HEK293 (cell line): Measurements from ENCODE around the gene TPCN2.

Experiments
- YY2 ChIP-seq: fragments of 450-650 bp; formaldehyde crosslinking; IDR thresholded peaks from 2 replicates; pipeline ENCODE4 v1.5.1; 2016; ENCODE audit warnings: missing biosample characterization, missing genetic modification characterization
- ZNF274 ChIP-seq, 2 experiments: fragments of 200-500 bp in 1 of 2; fragments of 450-650 bp in 1 of 2; sonication (Bioruptor generic) in 1 of 2; formaldehyde crosslinking in 1 of 2; IDR thresholded peaks; 2 replicates each; pipeline versions ENCODE4 v1.5.1 to v1.6.1; 2014 to 2016; ENCODE audit warnings: borderline replicate concordance in 1 of 2, inconsistent platforms in 1 of 2, low read length in 1 of 2, missing biosample characterization in 1 of 2, missing genetic modification characterization in 1 of 2
- TF ChIP-seq, protein P1 (sequence below): fragments of 450-650 bp; formaldehyde crosslinking; IDR thresholded peaks from 2 replicates; pipeline ENCODE4 v1.5.1; 2016; ENCODE audit warnings: missing biosample characterization, missing genetic modification characterization
- TF ChIP-seq, protein P2 (sequence below): fragments of 450-650 bp; formaldehyde crosslinking; IDR thresholded peaks from 2 replicates; pipeline ENCODE4 v1.5.1; 2016; ENCODE audit warnings: missing biosample characterization, missing genetic modification characterization

DNA sequence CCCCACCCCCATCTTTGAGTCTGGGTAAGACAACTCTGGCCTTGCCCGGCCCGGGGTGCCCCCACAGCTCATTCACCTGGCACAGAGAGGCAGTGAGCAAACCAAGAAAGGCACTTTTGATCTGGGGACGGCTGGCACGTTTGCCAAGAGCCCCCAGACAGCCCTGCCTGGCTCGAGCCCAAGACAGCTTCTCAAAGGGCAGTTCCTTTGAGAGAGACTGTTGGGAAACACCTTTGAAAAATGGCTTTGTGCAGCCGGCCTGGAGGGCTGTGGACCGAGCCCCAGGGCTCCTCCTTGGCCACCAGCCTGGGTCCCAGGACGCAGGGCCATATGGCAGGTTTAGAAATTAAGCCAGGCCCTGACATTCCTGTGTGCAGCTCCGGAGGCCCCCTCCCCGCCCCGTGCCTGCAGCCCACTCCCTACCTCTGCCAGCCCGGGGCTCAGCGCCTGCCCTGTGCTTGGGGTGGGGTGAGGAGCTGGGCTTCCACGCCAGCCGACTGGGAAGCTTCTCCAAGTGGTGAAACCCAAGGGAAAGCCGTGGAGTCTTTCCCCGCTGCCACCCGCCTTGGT lies 56.8 kb downstream of the TPCN2 start:
- no peak for TF ChIP-seq YY2 (tag by site-specific recombination)
- TF ChIP-seq, protein P1, sequence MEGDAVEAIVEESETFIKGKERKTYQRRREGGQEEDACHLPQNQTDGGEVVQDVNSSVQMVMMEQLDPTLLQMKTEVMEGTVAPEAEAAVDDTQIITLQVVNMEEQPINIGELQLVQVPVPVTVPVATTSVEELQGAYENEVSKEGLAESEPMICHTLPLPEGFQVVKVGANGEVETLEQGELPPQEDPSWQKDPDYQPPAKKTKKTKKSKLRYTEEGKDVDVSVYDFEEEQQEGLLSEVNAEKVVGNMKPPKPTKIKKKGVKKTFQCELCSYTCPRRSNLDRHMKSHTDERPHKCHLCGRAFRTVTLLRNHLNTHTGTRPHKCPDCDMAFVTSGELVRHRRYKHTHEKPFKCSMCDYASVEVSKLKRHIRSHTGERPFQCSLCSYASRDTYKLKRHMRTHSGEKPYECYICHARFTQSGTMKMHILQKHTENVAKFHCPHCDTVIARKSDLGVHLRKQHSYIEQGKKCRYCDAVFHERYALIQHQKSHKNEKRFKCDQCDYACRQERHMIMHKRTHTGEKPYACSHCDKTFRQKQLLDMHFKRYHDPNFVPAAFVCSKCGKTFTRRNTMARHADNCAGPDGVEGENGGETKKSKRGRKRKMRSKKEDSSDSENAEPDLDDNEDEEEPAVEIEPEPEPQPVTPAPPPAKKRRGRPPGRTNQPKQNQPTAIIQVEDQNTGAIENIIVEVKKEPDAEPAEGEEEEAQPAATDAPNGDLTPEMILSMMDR (tag by site-specific recombination): no peak
- TF ChIP-seq ZNF274 (IDR thresholded peaks at IDR 0.05; ENCODE audit: low read length): no peak
- TF ChIP-seq ZNF274 (tag by site-specific recombination; IDR thresholded peaks at IDR 0.05; ENCODE audit: borderline replicate concordance): no peak
- TF ChIP-seq, protein P2, sequence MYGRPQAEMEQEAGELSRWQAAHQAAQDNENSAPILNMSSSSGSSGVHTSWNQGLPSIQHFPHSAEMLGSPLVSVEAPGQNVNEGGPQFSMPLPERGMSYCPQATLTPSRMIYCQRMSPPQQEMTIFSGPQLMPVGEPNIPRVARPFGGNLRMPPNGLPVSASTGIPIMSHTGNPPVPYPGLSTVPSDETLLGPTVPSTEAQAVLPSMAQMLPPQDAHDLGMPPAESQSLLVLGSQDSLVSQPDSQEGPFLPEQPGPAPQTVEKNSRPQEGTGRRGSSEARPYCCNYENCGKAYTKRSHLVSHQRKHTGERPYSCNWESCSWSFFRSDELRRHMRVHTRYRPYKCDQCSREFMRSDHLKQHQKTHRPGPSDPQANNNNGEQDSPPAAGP (tag by site-specific recombination): no peak
